Limb (tissue), 2 donors: Measurements from ENCODE around the gene SPO11.

ENCODE experiments used
- DNase-seq, 2 donors: peaks; one replicate each; pipeline ENCODE4 v3.0.0-alpha.2; 2016; ENCODE audit errors: extremely low spot score in 2 of 2

Gene SPO11

GRCh38 chr20:57329608-57330221 lies at the start of gene SPO11:
TSS of gene SPO11 (plus strand) at chr20:57329803. CDS start at chr20:57329868, 65 bp downstream.
- no peak for DNase-seq

GRCh38 chr20:57280221-57280620 lies 49.4 kb upstream of the SPO11 start:
- no peak for DNase-seq

GRCh38 chr20:57281900-57282299 lies 47.7 kb upstream of the SPO11 start:
- DNase-seq, result no peak

- peak; percentile 48 to 73 for DNase-seq
Measured at GRCh38 chr20:57282670-57283361, 46.8 kb upstream of the SPO11 start.

- no peak for DNase-seq
Measured at GRCh38 chr20:57283860-57284259, 45.7 kb upstream of the SPO11 start.

GRCh38 chr20:57287007-57287880 lies 42.4 kb upstream of the SPO11 start:
- no peak for DNase-seq

- no peak for DNase-seq
Measured at GRCh38 chr20:57287901-57288300, 41.7 kb upstream of the SPO11 start.

GRCh38 chr20:57288651-57289277 lies 40.8 kb upstream of the SPO11 start:
- no peak for DNase-seq

- no peak for DNase-seq
Measured at GRCh38 chr20:57289391-57290177, 40.0 kb upstream of the SPO11 start.

GRCh38 chr20:57290178-57290484 lies 39.5 kb upstream of the SPO11 start:
- DNase-seq, result no peak

- DNase-seq, result no peak
Measured at GRCh38 chr20:57291003-57291402, 38.6 kb upstream of the SPO11 start.

GRCh38 chr20:57291694-57292093 lies 37.9 kb upstream of the SPO11 start:
- no peak for DNase-seq

- no peak for DNase-seq
Measured at GRCh38 chr20:57292611-57293010, 37.0 kb upstream of the SPO11 start.

GRCh38 chr20:57293995-57294394 lies 35.6 kb upstream of the SPO11 start:
- no peak for DNase-seq

- DNase-seq, result no peak
Measured at GRCh38 chr20:57294550-57294949, 35.1 kb upstream of the SPO11 start.

GRCh38 chr20:57298457-57298856 lies 31.1 kb upstream of the SPO11 start:
- no peak for DNase-seq

- no peak for DNase-seq
Measured at GRCh38 chr20:57301026-57301425, 28.6 kb upstream of the SPO11 start.

GRCh38 chr20:57306747-57307146 lies 22.9 kb upstream of the SPO11 start:
- DNase-seq, result no peak

GRCh38 chr20:57308451-57309271 lies 20.9 kb upstream of the SPO11 start:
- no peak for DNase-seq

- DNase-seq, result no peak
Measured at GRCh38 chr20:57309544-57310115, 20.0 kb upstream of the SPO11 start.
